Neural crest cell (in vitro differentiated cells): ENCODE results near the gene HDAC5. TPM values are rescaled to one million over a fixed set of nuclear protein-coding genes. Genes with fewer than 3 reads are reported as not detected.
"Not testable (repeated sequence)": the region's sequence is repeated elsewhere in the genome, so short reads cannot be mapped to it uniquely, and the experiment has no call there.

ENCODE experiments used
- DNase-seq: peaks from one replicate; pipeline ENCODE4 v3.0.0; 2021; ENCODE audit warnings: low read depth, mixed read lengths, low spot score
- H3K27ac Mint-ChIP-seq: one replicate; pipeline ENCODE4 v1.8.0; 2021; ENCODE audit warnings: mild to moderate bottlenecking, mixed read lengths; ENCODE audit not compliant: unreplicated experiment
- H3K27me3 Mint-ChIP-seq: 2 replicates; pipeline ENCODE4 v1.8.0; 2021; ENCODE audit warnings: low read depth, mild to moderate bottlenecking, mixed read lengths
- H3K36me3 Mint-ChIP-seq: 2 replicates; pipeline ENCODE4 v1.8.0; 2021; ENCODE audit warnings: low read depth, mild to moderate bottlenecking, mixed read lengths
- H3K4me1 Mint-ChIP-seq: 2 replicates; pipeline ENCODE4 v1.8.0; 2021; ENCODE audit warnings: mixed read lengths
- H3K4me3 Mint-ChIP-seq: one replicate; pipeline ENCODE4 v1.8.0; 2021; ENCODE audit warnings: mild to moderate bottlenecking, mixed read lengths
- H3K9me3 Mint-ChIP-seq: 2 replicates; pipeline ENCODE4 v1.8.0; 2021; ENCODE audit warnings: mixed read lengths
- CTCF ChIP-seq: fragments of 200-600 bp; sonication (generic); conservative IDR thresholded peaks from 2 replicates; pipeline ENCODE4 v1.5.0; 2021; ENCODE audit warnings: antibody characterized with exemption, mild to moderate bottlenecking
- total RNA-seq: library from RNA; stranded (reverse); gene quantifications from 2 replicates; pipeline ENCODE4 v1.2.1, GENCODE V29; 2021

The HDAC5 gene
- total RNA-seq, 1 donor from 2014 or later: 27.1 TPM

GRCh38 chr17:44164476-44164875 lies 41.0 kb upstream of the HDAC5 start:
- H3K4me1 Mint-ChIP-seq: peaks cover 11% of the 10 kb centered on the region
- peaks cover 3% of the 10 kb centered on the region for H3K36me3 Mint-ChIP-seq
- H3K4me3 Mint-ChIP-seq: no peak overlapping the region
- no peak for DNase-seq
- no peaks in the 10 kb centered on the region for H3K9me3 Mint-ChIP-seq
- no peaks in the 10 kb centered on the region for H3K27me3 Mint-ChIP-seq
- TF ChIP-seq CTCF: no peak
- peak overlapping the region; percentile 4 for H3K27ac Mint-ChIP-seq

DNA sequence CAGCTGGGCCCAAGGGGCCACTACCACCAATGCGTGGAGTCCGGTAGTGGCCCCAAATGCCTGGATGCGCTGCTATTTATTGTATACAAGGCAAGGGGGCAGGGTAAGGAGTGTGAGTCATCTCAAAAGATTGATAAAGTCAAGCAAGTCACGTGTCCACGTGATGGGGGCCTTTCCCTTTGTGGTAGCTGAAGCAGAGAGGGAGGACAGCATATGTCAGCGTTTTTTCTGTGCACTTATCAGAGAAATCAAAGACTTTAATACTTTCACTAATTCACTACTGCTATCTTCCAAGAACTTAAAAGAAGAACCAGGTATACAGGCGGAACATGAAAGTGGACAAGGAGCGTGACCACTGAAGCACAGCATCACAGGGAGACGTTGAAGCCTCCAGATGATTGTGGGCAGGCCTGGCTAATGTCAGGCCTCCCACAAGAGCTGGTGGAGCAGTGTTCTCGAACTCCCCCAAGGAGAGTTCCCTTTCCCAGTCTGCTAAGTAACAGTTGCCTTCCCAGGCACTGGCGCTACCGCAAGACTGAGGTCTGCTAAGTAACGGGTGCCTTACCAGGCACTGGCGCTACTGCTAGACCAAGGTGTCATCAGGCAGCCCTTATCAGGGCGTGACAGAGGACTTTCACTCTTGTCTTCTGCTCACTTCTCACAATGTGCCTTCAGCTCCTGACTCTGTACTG lies 36.2 kb upstream of the HDAC5 start:
- Mint-ChIP-seq H3K36me3 (peaks cover 7% of the 10 kb centered on the region), H3K4me3 (no peak overlapping the region), H3K4me1 (no peaks in the 10 kb centered on the region), H3K27me3 (no peaks in the 10 kb centered on the region), H3K27ac (no peak overlapping the region), H3K9me3 (no peaks in the 10 kb centered on the region)
- TF ChIP-seq CTCF: no peak
- DNase-seq: no peak

GRCh38 chr17:44155488-44155887 lies 32.0 kb upstream of the HDAC5 start:
- H3K27me3 Mint-ChIP-seq: no peaks in the 10 kb centered on the region
- no peak overlapping the region for H3K27ac Mint-ChIP-seq
- no peak overlapping the region for H3K4me3 Mint-ChIP-seq
- TF ChIP-seq CTCF: no peak
- H3K4me1 Mint-ChIP-seq: no peaks in the 10 kb centered on the region
- peaks cover 3% of the 10 kb centered on the region for H3K36me3 Mint-ChIP-seq
- no peaks in the 10 kb centered on the region for H3K9me3 Mint-ChIP-seq
- DNase-seq: no peak

GRCh38 chr17:44152875-44153274 lies 29.4 kb upstream of the HDAC5 start:
- Mint-ChIP-seq H3K9me3 (no peaks in the 10 kb centered on the region), H3K36me3 (peaks cover under 1% of the 10 kb centered on the region), H3K4me1 (no peaks in the 10 kb centered on the region), H3K27ac (no peak overlapping the region), H3K4me3 (no peak overlapping the region), H3K27me3 (no peaks in the 10 kb centered on the region)
- TF ChIP-seq CTCF: no peak
- DNase-seq: no peak

DNA sequence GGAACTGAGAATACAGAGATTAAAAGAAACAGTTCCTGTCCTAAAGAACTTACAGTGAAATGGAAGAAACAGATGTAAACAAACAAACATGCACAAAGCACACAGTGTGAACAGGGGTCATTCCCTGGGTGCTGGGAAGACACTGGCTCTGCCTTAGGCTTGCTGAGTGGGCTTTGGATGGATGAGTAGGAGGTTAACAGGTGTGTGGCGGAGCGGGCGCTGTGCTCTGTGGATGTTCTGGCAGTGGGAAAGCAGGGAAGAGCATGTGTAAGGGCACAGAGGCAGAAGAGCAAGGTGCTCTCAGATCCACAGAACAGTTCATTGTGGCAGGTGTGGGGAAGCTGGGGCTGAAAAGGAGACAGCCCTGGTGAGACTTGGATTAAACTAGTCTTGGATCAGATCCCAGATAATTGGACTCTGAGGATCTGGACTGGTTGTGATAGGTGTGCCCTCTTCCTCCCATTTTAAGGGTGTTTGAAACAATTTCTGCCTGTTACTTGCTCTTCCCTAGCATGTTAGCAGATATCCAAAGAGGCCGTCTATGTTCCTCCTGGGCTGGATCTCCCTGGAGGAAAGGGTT lies 26.4 kb upstream of the HDAC5 start:
- DNase-seq: no peak
- H3K27ac Mint-ChIP-seq: no peak overlapping the region
- TF ChIP-seq CTCF: no peak
- H3K27me3 Mint-ChIP-seq: no peaks in the 10 kb centered on the region
- no peaks in the 10 kb centered on the region for H3K9me3 Mint-ChIP-seq
- no peaks in the 10 kb centered on the region for H3K4me1 Mint-ChIP-seq
- H3K4me3 Mint-ChIP-seq: no peak overlapping the region
- H3K36me3 Mint-ChIP-seq: no peaks in the 10 kb centered on the region

- H3K36me3 Mint-ChIP-seq, H3K9me3 Mint-ChIP-seq, H3K27ac Mint-ChIP-seq, H3K27me3 Mint-ChIP-seq, H3K4me1 Mint-ChIP-seq, DNase-seq, H3K4me3 Mint-ChIP-seq: not testable (repeated sequence)
Observed at GRCh38 chr17:44149066-44149465, 25.6 kb upstream of the HDAC5 start.
